Ishikawa (cell line): ENCODE measurements around the gene TCF20.

ENCODE experiments used
- CEBPB ChIP-seq: IDR thresholded peaks from 2 replicates; pipeline ENCODE4 v1.6.1; 2012
- CREB1 ChIP-seq: IDR thresholded peaks from 2 replicates; pipeline ENCODE4 v1.6.1; 2012; ENCODE audit warnings: low read depth
- EGR1 ChIP-seq: IDR thresholded peaks from 2 replicates; pipeline ENCODE4 v1.6.1; 2012
- EP300 ChIP-seq: IDR thresholded peaks from 2 replicates; pipeline ENCODE4 v1.6.1; 2012; ENCODE audit warnings: borderline replicate concordance
- FOXM1 ChIP-seq: IDR thresholded peaks from 2 replicates; pipeline ENCODE4 v1.6.1; 2012; ENCODE audit warnings: low read depth, borderline replicate concordance
- NFIC ChIP-seq: IDR thresholded peaks from 2 replicates; pipeline ENCODE4 v1.6.1; 2012
- RAD21 ChIP-seq: IDR thresholded peaks from 2 replicates; pipeline ENCODE4 v1.6.1; 2012; ENCODE audit warnings: low read depth
- TAF1 ChIP-seq: IDR thresholded peaks from 2 replicates; pipeline ENCODE4 v1.6.1; 2012; ENCODE audit warnings: low read depth, mild to moderate bottlenecking
- TCF12 ChIP-seq: IDR thresholded peaks from 2 replicates; pipeline ENCODE4 v1.6.1; 2012; ENCODE audit warnings: low read depth
- TEAD4 ChIP-seq: IDR thresholded peaks from 2 replicates; pipeline ENCODE4 v1.6.1; 2012
- YY1 ChIP-seq: IDR thresholded peaks from 2 replicates; pipeline ENCODE4 v1.6.1; 2012; ENCODE audit warnings: low read depth
- ZBTB7A ChIP-seq: IDR thresholded peaks from 2 replicates; pipeline ENCODE4 v1.6.1; 2012; ENCODE audit warnings: low read depth
- TF ChIP-seq, protein P1 (sequence below): IDR thresholded peaks from 2 replicates; pipeline ENCODE4 v1.6.1; 2012
- TF ChIP-seq, protein P2 (sequence below): IDR thresholded peaks from 2 replicates; pipeline ENCODE4 v1.6.1; 2012
- TF ChIP-seq, protein P3 (sequence below): IDR thresholded peaks from 2 replicates; pipeline ENCODE4 v1.6.1; 2012; ENCODE audit warnings: low read depth, mild to moderate bottlenecking

Gene TCF20

DNA sequence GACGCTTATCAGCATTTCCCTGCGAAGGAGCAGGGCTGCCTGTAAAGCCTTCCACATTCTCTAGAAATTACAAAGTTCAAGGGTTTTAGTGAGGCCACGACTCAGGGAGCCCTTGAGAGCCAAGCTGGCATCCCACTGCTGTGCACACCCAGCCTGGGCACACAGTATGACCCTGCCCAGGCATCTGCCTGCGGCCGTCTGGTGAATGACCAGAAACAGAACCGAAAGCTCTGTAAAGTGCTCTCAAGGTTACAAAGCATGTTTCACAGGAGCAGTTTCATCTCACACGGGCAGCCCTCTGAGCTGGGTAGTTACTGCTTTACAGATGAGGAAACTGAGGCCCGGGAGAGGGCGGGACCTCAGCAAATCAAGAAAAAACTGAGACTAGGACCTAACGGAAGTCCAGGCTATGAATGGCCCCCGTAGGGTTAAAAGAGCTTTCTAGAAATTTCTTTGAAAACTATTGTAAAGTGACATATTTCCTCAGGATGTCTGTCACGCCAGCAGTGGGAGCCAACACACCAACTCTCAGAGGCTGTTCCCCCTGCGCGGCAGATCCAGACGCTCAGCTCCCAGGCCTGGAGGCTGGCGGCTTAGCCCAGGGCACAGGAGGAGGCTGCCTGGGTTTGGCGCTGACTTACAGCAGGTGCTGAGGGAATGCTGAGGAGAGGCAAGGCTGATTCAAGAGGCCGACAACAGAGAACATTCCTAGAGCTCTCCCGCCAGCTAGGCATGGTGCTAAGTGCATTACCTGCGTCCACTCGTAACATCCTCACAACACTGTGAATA lies 7.7 kb upstream of the TCF20 start:
- TF ChIP-seq, protein P1, sequence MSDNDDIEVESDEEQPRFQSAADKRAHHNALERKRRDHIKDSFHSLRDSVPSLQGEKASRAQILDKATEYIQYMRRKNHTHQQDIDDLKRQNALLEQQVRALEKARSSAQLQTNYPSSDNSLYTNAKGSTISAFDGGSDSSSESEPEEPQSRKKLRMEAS: no peak
- TF ChIP-seq RAD21: peak; percentile 39

DNA sequence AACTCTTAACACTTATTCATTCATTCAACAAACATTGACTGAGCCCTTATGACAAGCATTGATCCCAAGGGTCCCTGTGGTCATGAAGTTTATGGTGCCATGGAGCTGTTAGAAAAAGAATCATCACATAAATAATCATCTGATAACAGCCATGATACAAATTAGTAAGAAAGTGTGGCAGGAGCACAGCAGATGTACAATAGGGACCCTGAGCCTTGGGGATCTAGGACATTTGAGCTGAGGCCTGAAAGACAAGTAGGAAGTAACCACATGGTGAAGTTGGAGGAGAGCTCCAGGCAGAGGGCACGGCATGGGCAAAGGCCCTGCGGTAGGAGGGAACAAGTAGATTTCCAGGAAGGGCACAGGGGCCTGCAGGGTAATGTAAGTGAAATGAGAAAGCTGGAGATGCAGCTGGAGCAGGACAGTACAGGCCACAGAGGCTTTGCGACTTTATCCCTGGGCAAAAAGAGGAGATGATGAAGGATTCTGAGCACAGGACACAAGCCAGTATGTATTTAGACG lies 6.8 kb upstream of the TCF20 start:
- TF ChIP-seq, protein P2, sequence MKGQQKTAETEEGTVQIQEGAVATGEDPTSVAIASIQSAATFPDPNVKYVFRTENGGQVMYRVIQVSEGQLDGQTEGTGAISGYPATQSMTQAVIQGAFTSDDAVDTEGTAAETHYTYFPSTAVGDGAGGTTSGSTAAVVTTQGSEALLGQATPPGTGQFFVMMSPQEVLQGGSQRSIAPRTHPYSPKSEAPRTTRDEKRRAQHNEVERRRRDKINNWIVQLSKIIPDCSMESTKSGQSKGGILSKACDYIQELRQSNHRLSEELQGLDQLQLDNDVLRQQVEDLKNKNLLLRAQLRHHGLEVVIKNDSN: no peak
- TF ChIP-seq RAD21: no peak
- no peak for TF ChIP-seq TAF1
- no peak for TF ChIP-seq TCF12
- TF ChIP-seq YY1: no peak
- no peak for TF ChIP-seq NFIC
- TF ChIP-seq, protein P3, sequence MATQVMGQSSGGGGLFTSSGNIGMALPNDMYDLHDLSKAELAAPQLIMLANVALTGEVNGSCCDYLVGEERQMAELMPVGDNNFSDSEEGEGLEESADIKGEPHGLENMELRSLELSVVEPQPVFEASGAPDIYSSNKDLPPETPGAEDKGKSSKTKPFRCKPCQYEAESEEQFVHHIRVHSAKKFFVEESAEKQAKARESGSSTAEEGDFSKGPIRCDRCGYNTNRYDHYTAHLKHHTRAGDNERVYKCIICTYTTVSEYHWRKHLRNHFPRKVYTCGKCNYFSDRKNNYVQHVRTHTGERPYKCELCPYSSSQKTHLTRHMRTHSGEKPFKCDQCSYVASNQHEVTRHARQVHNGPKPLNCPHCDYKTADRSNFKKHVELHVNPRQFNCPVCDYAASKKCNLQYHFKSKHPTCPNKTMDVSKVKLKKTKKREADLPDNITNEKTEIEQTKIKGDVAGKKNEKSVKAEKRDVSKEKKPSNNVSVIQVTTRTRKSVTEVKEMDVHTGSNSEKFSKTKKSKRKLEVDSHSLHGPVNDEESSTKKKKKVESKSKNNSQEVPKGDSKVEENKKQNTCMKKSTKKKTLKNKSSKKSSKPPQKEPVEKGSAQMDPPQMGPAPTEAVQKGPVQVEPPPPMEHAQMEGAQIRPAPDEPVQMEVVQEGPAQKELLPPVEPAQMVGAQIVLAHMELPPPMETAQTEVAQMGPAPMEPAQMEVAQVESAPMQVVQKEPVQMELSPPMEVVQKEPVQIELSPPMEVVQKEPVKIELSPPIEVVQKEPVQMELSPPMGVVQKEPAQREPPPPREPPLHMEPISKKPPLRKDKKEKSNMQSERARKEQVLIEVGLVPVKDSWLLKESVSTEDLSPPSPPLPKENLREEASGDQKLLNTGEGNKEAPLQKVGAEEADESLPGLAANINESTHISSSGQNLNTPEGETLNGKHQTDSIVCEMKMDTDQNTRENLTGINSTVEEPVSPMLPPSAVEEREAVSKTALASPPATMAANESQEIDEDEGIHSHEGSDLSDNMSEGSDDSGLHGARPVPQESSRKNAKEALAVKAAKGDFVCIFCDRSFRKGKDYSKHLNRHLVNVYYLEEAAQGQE: no peak
- no peak for TF ChIP-seq TEAD4
- no peak for TF ChIP-seq ZBTB7A
- TF ChIP-seq CEBPB: no peak
- TF ChIP-seq CREB1: no peak

DNA sequence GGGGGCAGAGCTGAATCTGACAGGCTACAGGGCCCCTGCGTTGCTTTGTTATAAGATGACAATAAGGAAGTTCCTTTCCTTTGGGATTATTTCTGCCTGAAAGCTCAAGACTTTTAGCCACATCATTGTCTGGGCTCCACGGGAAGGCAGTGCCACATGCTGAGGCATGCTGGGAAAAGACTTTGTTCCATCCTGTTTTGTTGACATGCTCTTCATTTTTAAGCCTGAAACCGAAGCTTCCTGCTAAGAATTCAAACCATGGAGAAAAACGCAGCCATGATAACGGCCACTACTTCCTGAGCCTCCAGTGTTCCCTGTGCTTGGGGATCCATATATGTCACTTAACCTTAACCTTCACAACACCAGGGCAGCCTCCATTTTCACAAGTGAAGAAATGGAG lies 5.5 kb upstream of the TCF20 start:
- no peak for TF ChIP-seq TCF12
- TF ChIP-seq CEBPB: no peak
- no peak for TF ChIP-seq YY1
- TF ChIP-seq EGR1: no peak

DNA sequence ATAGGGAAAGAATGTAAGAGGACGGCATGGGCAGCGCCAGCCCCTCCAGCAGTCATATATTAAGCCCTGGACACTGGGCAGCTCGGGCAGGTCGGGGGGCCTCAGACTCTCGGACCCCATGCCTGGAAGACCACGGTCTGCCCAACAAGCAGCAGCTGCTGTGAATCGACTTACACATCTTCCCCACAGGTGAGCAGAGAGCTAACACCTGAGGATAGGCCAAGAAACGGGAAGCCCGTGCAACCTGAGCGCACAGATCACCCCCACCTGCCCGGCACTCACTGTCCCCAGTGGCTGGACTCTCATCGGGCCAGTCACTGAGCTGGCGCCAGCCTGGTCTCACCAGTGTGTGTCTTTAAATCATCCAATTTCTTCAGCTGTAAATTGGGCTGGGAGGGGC lies 4.7 kb upstream of the TCF20 start:
- TF ChIP-seq CEBPB: no peak
- TF ChIP-seq, protein P2: no peak
- TF ChIP-seq TCF12: no peak
- TF ChIP-seq YY1: no peak
- TF ChIP-seq RAD21: no peak
- no peak for TF ChIP-seq CREB1
- no peak for TF ChIP-seq EGR1
- TF ChIP-seq EP300: no peak
- TF ChIP-seq, protein P1: no peak
- TF ChIP-seq TEAD4: no peak
- no peak for TF ChIP-seq TAF1
- no peak for TF ChIP-seq ZBTB7A
- TF ChIP-seq, protein P3: no peak
- no peak for TF ChIP-seq NFIC

DNA sequence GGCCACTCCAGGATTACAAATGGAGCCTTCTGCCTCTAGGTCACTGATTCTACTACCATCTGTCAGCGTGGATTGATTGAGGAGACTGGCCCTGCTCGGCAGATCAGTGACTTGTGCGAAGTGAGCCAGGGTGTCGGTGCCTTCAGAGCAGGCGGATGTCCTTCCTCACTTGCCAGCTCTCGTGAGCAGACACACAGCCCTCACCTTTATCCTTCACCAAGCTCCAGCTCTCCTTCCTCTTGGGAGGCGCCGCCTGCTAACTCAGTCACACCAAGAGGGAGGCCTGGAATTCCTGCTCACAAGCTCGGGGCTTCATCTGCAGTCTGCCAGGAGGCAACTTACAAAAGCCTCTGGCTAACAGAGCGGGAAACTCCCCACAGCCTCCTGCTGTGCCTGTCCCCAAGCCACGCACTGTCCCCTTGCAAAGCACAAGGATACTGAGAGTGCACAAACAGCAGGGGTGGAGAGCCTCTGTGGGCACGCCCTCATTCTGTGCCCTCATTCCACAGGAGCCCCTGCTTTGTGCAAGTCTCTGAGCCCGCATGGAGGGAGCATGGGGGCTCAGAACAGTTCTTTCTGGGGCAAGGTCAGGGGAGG lies 3.5 kb upstream of the TCF20 start:
- no peak for TF ChIP-seq CREB1
- TF ChIP-seq RAD21: no peak
- TF ChIP-seq TEAD4: no peak
- TF ChIP-seq, protein P2: no peak
- TF ChIP-seq EGR1: no peak
- TF ChIP-seq TCF12: no peak
- TF ChIP-seq, protein P3: no peak
- TF ChIP-seq NFIC: no peak
- no peak for TF ChIP-seq FOXM1
- TF ChIP-seq, protein P1: no peak
- no peak for TF ChIP-seq EP300
- TF ChIP-seq CEBPB: no peak
- TF ChIP-seq TAF1: no peak
- TF ChIP-seq YY1: no peak
- no peak for TF ChIP-seq ZBTB7A
